ENCODE measurements around the gene NAPG.
"Not testable (repeated sequence)": the region's sequence is repeated elsewhere in the genome, so short reads cannot be mapped to it uniquely, and the experiment has no call there.

Gene NAPG

DNA sequence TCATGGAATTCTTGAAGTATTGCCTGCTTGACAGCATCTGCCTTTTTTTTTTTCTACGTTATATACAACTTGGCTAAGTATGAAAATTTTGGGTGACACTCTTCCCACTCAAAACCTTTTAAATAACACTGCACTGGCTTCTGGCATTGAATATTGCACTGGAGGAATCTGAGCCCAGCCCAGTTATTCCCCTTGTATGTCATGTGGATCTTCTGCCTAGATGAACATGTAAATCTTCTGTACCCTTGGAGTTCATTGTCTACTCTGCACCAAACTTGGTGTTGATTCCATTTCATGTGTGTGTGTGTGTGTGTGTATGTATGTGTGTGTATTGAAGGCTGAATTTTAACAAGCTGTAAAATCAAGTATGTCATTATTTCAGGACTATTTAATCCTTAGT, 59.4 kb downstream of the NAPG start:
- no peak for DNase-seq

DNA sequence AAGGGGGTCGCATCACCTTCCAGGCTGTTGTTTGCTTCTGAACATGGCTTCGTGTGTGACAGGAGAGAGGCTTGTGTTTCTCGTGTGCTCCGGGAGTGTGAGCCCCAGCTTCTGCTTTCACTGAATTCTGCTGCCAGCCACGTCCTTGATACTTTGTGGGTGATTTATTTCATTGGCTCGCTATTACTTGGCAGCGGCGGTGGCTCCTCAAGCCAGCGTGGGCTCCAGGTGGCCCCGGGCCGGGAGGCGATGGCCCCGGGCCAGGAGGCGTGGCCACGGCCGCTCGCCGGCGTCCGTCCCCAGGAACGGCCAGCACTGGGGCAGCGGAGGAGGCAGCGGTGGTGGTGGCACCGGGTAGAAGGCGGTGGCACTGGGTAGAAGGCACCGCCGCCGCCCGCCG, 63.1 kb downstream of the NAPG start:
- no peak for DNase-seq

DNA sequence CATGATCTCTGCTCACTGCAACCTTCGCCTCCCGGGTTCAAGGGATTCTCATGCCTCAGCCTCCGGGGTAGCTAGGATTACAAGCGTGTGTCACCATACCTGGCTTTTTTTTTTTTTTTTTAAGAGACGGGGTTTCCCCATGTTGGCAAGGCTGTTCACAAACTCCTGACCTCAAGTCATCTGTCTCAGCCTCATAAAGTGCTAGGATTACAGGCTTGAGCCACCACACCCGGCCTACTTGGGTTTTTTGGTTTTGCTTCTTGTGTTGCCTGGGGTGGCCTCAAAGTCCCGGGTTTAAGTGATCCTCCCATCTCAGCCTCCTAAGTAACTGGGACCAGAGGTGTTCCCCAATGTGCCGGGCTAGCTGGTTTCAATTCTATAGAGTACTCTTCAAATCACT, 64.6 kb downstream of the NAPG start:
- no peak for DNase-seq

DNA sequence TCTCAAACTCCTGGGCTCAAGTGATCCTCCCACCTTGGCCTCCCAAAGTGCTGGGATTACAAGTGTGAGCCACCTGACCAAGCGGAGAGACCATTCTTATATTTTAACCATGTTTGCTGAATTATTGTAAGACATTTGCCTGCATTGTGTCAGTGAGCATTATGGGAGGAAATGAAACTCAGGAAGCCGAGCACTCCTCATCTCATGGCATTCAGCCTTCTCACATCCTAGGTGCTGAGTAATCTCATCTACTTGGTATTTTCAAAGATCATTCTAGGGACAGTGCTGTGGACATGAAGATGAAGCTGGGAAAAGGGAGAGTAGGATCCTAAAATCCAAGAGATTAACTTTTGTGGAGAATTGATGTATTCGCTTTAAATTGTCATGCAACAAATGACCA, 66.1 kb downstream of the NAPG start:
- no peak for DNase-seq

DNA sequence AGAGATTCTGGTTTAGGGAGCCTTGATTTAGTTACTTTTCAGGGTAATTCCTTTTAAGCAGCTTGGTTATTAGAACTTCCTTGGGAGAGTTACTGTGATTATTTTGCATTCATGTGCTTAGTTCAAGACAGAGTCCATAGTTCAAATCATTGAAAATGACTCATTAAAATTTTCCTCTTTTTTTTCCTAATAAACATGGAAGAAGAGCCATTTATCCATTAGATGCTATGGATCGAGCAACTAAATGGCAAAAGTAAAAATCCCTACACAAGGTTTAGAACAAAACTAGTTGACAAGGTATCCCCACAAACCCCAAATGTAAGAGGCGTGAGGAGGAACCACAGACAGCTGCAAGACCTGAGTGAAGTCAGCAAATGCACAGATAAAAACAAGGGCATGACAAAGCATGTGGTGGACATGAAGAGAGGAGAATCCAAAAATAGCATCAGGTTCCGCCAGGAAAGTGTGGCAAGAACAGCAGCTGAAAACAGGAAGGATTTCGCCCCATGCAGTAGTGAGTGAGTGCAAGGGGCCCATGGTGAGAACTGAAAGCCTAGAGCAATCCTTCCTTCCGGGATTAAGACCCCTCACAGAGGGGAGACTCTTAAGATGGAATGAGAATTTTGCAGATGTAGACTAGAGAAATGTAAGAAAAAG, 67.7 kb downstream of the NAPG start:
- DNase-seq, result not testable (repeated sequence)

DNA sequence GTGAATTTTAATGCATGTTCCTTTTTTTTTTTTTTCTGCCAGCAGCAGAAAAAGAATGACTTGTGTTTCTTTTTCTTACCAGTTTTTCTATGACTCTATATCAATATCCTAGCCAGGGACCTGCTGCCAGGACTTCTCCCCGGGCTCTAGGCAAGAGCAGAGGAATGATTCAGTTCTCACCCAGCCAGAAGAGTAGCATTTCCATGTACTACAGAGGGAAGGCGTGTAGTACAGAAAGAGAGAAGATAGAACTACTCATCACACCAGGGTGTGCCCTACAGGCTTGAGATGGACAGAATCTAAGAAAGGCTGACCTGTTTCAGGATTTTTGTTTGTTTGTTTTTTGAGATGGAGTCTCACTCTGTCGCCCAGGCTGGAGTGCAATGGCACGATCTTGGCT, 70.1 kb downstream of the NAPG start:
- not testable (repeated sequence) for DNase-seq

DNA sequence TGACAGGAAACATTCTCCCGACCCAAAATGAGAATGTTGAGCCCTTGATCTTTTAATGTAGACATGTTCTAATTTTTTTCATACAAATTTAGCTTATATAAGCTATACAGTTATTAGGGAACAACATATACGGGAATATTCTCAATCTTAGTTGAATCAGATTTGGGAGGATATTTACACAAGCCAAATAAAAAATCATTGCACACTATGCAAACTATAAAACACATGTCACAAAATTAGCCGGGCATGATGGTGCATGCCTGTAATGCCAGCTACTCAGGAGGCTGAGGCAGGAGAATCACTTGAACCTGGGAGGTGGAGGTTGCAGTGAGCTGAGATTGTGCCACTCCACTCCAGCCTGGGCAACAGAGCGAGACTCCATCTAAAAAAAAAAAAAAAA, 71.9 kb downstream of the NAPG start:
- DNase-seq, result not testable (repeated sequence)

DNA sequence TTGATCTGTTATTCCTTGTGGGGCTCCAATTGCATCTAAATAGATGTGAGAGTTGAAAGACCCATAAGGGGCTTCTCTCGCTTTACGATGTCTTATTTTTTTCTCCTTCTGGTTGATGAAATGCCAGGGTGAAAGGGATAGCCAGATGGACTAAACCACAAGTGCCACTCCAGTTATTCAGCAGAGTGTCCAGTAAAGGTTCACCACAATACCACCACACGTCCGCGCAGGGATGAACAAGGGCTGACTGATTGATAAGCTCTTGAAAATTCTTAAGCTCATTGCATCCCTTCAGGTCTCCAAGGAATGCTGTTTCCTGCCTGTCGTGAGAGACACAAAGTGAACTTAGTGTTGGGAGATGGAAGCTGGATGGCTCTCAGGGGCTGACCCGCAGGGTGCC, 74.9 kb downstream of the NAPG start:
- DNase-seq, result not testable (repeated sequence)
